ENCODE data around the gene PLIN1.

The PLIN1 gene

GRCh38 chr15:89627256-89627970 is 51.8 kb downstream of the PLIN1 start:
- Histone ChIP-seq H3K27ac (ENCODE audit: low read depth, low read length, poor library complexity, severe bottlenecking) (no peak overlapping the region), H3K4me1 (ENCODE audit: insufficient read depth, low read length, severe bottlenecking) (no peaks in the 10 kb centered on the region), H4K20me1 (ENCODE audit: insufficient read depth, low read length) (no peaks in the 10 kb centered on the region), H3K79me2 (ENCODE audit: insufficient read depth, low read length) (no peaks in the 10 kb centered on the region), H3K9me3 (ENCODE audit: low read length) (0 out of 2 replicates have a peak, but pooled peaks cover 3% of the 10 kb centered on the region), H3K9me2 (ENCODE audit: low read depth, low read length) (no peaks in the 10 kb centered on the region), H3F3A (ENCODE audit: insufficient read depth, low read length) (no peaks in the 10 kb centered on the region), H3K9ac (ENCODE audit: low read length) (no peak overlapping the region), H3K36me3 (ENCODE audit: insufficient read depth, low read length) (peaks cover 91% of the 10 kb centered on the region), H2AFZ (ENCODE audit: low read length) (no peak overlapping the region), H3K4me2 (ENCODE audit: low read length) (no peak overlapping the region), H3K27me3 (ENCODE audit: insufficient read depth, low read length) (no peaks in the 10 kb centered on the region), H3K4me3 (ENCODE audit: low read depth, low read length, poor library complexity, severe bottlenecking) (no peak overlapping the region)
- no peak for TF ChIP-seq EZH2 (IDR thresholded peaks at IDR 0.05; ENCODE audit: borderline replicate concordance, low read length)
- no peak for TF ChIP-seq CTCF (IDR thresholded peaks at IDR 0.05; ENCODE audit: low read length)

- Histone ChIP-seq H4K20me1 (ENCODE audit: insufficient read depth, low read length) (no peaks in the 10 kb centered on the region), H2AFZ (ENCODE audit: low read length) (no peak overlapping the region), H3K27ac (ENCODE audit: low read depth, low read length, poor library complexity, severe bottlenecking) (no peak overlapping the region), H3K4me1 (ENCODE audit: insufficient read depth, low read length, severe bottlenecking) (no peaks in the 10 kb centered on the region), H3K9ac (ENCODE audit: low read length) (no peak overlapping the region), H3K4me3 (ENCODE audit: low read depth, low read length, poor library complexity, severe bottlenecking) (no peak overlapping the region), H3K9me3 (ENCODE audit: low read length) (no peaks in the 10 kb centered on the region), H3K79me2 (ENCODE audit: insufficient read depth, low read length) (no peaks in the 10 kb centered on the region), H3K36me3 (ENCODE audit: insufficient read depth, low read length) (peaks cover 95% of the 10 kb centered on the region), H3F3A (ENCODE audit: insufficient read depth, low read length) (no peaks in the 10 kb centered on the region), H3K27me3 (ENCODE audit: insufficient read depth, low read length) (no peaks in the 10 kb centered on the region), H3K9me2 (ENCODE audit: low read depth, low read length) (no peaks in the 10 kb centered on the region), H3K4me2 (ENCODE audit: low read length) (no peak overlapping the region)
- TF ChIP-seq CTCF (IDR thresholded peaks at IDR 0.05; ENCODE audit: low read length) (no peak), EZH2 (IDR thresholded peaks at IDR 0.05; ENCODE audit: borderline replicate concordance, low read length) (no peak)
Measured at GRCh38 chr15:89625716-89626115, 53.5 kb downstream of the PLIN1 start.

- H3K36me3 ChIP-seq (ENCODE audit: insufficient read depth, low read length): peaks cover 96% of the 10 kb centered on the region
- no peak overlapping the region for H2AFZ ChIP-seq (ENCODE audit: low read length)
- no peaks in the 10 kb centered on the region for H3K9me3 ChIP-seq (ENCODE audit: low read length)
- no peak overlapping the region for H3K4me2 ChIP-seq (ENCODE audit: low read length)
- no peaks in the 10 kb centered on the region for H3K4me1 ChIP-seq (ENCODE audit: insufficient read depth, low read length, severe bottlenecking)
- H3K27me3 ChIP-seq (ENCODE audit: insufficient read depth, low read length): no peaks in the 10 kb centered on the region
- no peaks in the 10 kb centered on the region for H3F3A ChIP-seq (ENCODE audit: insufficient read depth, low read length)
- no peak overlapping the region for H3K4me3 ChIP-seq (ENCODE audit: low read depth, low read length, poor library complexity, severe bottlenecking)
- H4K20me1 ChIP-seq (ENCODE audit: insufficient read depth, low read length): no peaks in the 10 kb centered on the region
- H3K79me2 ChIP-seq (ENCODE audit: insufficient read depth, low read length): no peaks in the 10 kb centered on the region
- H3K9me2 ChIP-seq (ENCODE audit: low read depth, low read length): no peaks in the 10 kb centered on the region
- H3K27ac ChIP-seq (ENCODE audit: low read depth, low read length, poor library complexity, severe bottlenecking): no peak overlapping the region
- no peak overlapping the region for H3K9ac ChIP-seq (ENCODE audit: low read length)
- TF ChIP-seq CTCF (IDR thresholded peaks at IDR 0.05; ENCODE audit: low read length): no peak
- TF ChIP-seq EZH2 (IDR thresholded peaks at IDR 0.05; ENCODE audit: borderline replicate concordance, low read length): no peak
Measured at GRCh38 chr15:89623165-89623564, 56.0 kb downstream of the PLIN1 start.
